GM12874 (cell line): ENCODE results near the gene NR1H3.

Experiments
- TF ChIP-seq, protein P1 (sequence below): IDR thresholded peaks from 2 replicates; pipeline ENCODE4 v1.5.1; 2011; ENCODE audit warnings: low read depth, mild to moderate bottlenecking, control low read depth, low read length, moderate library complexity; ENCODE audit not compliant: insufficient read depth

Gene NR1H3

GRCh38 chr11:47222696-47223095, 35.1 kb upstream of the NR1H3 start:
- TF ChIP-seq, protein P1, sequence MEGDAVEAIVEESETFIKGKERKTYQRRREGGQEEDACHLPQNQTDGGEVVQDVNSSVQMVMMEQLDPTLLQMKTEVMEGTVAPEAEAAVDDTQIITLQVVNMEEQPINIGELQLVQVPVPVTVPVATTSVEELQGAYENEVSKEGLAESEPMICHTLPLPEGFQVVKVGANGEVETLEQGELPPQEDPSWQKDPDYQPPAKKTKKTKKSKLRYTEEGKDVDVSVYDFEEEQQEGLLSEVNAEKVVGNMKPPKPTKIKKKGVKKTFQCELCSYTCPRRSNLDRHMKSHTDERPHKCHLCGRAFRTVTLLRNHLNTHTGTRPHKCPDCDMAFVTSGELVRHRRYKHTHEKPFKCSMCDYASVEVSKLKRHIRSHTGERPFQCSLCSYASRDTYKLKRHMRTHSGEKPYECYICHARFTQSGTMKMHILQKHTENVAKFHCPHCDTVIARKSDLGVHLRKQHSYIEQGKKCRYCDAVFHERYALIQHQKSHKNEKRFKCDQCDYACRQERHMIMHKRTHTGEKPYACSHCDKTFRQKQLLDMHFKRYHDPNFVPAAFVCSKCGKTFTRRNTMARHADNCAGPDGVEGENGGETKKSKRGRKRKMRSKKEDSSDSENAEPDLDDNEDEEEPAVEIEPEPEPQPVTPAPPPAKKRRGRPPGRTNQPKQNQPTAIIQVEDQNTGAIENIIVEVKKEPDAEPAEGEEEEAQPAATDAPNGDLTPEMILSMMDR = no peak

GRCh38 chr11:47225552-47226400, 32.0 kb upstream of the NR1H3 start:
- TF ChIP-seq, protein P1 = no peak

DNA sequence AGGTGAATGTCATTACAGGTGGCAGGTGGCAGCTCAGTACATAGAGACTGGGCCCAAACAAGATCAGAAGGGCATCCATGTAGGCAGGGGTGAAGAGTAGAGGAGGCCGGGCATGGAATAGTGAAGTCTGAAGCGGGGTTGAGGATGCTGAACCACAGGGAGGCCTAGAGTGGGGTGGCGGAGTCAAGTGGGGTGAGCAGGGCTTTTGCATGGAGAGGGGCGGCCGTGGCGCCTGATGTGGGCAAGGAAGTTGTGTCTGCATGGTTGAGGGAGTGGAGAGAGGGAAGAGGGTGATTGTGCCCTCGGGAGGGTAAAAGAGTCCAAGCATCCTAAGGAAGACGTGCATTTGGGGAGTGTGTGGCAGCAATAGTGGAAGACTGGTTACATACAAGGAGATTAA, 28.6 kb upstream of the NR1H3 start:
- TF ChIP-seq, protein P1 = no peak

GRCh38 chr11:47233051-47233450, 24.7 kb upstream of the NR1H3 start:
- TF ChIP-seq, protein P1 = no peak

DNA sequence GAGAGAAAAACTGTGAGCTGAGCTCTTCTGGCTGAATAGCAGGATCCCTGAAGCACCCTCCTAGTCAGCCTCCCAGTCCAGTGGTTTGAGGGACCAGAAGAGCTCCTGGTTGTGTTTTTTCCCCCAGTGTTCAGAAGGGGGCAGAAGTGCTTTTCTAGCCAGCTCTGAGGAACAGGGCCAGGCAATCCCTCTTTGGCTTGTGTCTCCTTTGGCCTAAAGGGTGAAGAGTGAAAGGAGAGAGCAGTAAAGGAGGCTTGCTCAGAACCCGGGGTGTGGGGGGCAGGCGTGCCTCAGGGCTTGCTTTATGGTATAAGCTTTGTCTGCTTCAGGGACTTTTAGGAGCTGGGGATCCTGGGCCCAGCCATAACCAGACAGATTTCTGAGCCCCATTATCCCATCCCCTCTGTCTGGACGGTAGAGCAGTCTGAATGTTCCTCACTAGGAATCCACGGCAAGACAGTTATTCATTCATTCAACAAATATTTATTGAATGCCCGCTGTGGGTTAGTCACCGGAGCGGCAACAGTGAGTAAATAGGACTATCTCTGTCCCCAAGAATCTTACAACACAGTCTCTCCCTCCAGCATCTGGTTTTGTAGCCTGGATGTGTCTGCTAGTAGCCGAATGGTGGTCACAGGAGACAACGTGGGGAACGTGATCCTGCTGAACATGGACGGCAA, 23.7 kb upstream of the NR1H3 start:
- TF ChIP-seq, protein P1 = no peak

DNA sequence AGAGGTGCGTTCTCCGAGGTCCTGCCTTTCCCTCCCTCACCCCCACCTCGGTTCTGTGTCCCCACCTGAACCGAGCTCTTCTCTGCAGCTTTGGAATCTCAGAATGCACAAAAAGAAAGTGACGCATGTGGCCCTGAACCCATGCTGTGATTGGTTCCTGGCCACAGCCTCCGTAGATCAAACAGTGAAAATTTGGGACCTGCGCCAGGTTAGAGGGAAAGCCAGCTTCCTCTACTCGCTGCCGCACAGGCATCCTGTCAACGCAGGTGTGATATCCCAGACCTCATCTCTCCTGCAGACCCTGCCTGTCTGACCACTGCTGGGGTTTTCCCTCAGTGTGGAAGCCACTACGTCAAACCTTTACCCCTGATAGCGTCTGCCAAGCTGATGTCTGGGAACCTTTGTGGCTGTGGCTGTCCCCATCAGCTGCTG, 23.1 kb upstream of the NR1H3 start:
- TF ChIP-seq, protein P1 = no peak

DNA sequence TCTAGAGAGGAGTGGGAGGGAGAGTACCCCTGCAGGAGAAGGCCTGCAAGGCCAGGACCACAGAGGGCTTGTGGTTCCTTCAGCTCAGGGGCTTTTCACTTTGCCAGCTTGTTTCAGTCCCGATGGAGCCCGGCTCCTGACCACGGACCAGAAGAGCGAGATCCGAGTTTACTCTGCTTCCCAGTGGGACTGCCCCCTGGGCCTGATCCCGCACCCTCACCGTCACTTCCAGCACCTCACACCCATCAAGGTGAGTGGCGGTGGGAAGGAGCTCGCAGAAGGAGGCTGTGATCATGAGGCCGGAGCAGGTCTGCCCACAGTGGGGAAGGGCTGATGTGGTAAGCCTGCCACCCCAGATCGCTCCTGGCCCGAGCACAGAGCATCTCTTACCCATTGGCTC, 22.6 kb upstream of the NR1H3 start:
- TF ChIP-seq, protein P1 = no peak
